ENCODE data around the gene ENOX2. TPM values are rescaled to one million over a fixed set of nuclear protein-coding genes. Genes with fewer than 3 reads are reported as not detected.

ENOX2 gene
- total RNA-seq, 1 experiment from 2014 or later: 12.9 TPM

DNA sequence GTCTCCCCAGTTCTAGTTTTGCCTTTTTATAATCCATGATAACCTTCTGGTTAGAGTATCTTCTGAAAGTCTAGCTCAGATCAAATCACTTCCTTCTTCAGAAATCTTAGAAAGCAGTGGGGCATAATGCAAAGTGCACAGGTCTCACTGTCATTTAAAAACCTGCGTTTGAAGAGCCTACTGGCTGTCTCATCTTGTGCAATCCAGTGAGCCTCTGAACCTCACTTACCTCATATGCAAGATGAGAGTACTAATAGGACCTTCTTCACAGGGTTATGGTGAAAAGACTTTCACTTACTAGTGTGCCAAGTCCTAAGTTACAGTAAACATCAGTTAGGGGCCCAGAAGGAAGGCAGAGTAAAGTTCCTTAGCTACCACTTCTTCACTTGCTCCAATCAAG, 131.4 kb downstream of the ENOX2 start:
- intact Hi-C loops (cut with micrococcal nuclease): no loop called here
- Histone ChIP-seq H2AFZ (ENCODE audit: low read depth, low read length, poor library complexity, severe bottlenecking) (no peak overlapping the region), H3K4me1 (ENCODE audit: control insufficient read depth in 1 of 2, insufficient read depth in 2 of 2, low read length in 2 of 2) (peaks cover 3 to 30% of the 10 kb centered on the region in 2 experiments), H3K36me3 (ENCODE audit: control insufficient read depth in 1 of 2, insufficient read depth in 2 of 2, low read length in 2 of 2) (no peaks in the 10 kb centered on the region), H4K20me1 (ENCODE audit: insufficient read depth) (no peaks in the 10 kb centered on the region), H3K9me2 (ENCODE audit: insufficient read depth) (no peaks in the 10 kb centered on the region), H3K4me3 (replicated peaks in 1 of 2; ENCODE audit: low read depth in 1 of 2, low read length in 2 of 2) (no peak overlapping the region), H3K9me3 (ENCODE audit: control insufficient read depth in 1 of 2, insufficient read depth in 1 of 2, low read depth in 1 of 2, low read length in 2 of 2) (no peaks in the 10 kb centered on the region), H3K79me2 (ENCODE audit: insufficient read depth, low read length) (no peaks in the 10 kb centered on the region), H3K27me3 (ENCODE audit: insufficient read depth, low read length) (no peaks in the 10 kb centered on the region), H3K9ac (ENCODE audit: low read length) (no peak overlapping the region), H3K4me2 (ENCODE audit: low read length) (peak overlapping the region; percentile 57), H3K27ac (ENCODE audit: low read depth, low read length) (no peak overlapping the region)
- ATAC-seq: no peak
- TF ChIP-seq ZNF274 (IDR thresholded peaks at IDR 0.05; ENCODE audit: low read depth, low read length): no peak
- no peak for TF ChIP-seq EGR1 (IDR thresholded peaks at IDR 0.05; ENCODE audit: low read depth)
- TF ChIP-seq POLR2AphosphoS5 (IDR thresholded peaks at IDR 0.05; ENCODE audit: low read depth, low read length): no peak
- TF ChIP-seq EZH2 (IDR thresholded peaks at IDR 0.05): no peak
- TF ChIP-seq EZH2phosphoT487 (IDR thresholded peaks at IDR 0.05; ENCODE audit: borderline replicate concordance): no peak
- TF ChIP-seq, protein P1, sequence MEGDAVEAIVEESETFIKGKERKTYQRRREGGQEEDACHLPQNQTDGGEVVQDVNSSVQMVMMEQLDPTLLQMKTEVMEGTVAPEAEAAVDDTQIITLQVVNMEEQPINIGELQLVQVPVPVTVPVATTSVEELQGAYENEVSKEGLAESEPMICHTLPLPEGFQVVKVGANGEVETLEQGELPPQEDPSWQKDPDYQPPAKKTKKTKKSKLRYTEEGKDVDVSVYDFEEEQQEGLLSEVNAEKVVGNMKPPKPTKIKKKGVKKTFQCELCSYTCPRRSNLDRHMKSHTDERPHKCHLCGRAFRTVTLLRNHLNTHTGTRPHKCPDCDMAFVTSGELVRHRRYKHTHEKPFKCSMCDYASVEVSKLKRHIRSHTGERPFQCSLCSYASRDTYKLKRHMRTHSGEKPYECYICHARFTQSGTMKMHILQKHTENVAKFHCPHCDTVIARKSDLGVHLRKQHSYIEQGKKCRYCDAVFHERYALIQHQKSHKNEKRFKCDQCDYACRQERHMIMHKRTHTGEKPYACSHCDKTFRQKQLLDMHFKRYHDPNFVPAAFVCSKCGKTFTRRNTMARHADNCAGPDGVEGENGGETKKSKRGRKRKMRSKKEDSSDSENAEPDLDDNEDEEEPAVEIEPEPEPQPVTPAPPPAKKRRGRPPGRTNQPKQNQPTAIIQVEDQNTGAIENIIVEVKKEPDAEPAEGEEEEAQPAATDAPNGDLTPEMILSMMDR (IDR thresholded peaks at IDR 0.05 in 2 of 3, conservative IDR thresholded peaks at IDR 0.05 in 1 of 3; ENCODE audit: borderline replicate concordance in 1 of 3, insufficient read depth in 1 of 3, low read depth in 2 of 3, low read length in 2 of 3): no peak
- TF ChIP-seq ELF1 (IDR thresholded peaks at IDR 0.05; ENCODE audit: borderline replicate concordance, low read depth): no peak
- no peak for TF ChIP-seq ZFX (IDR thresholded peaks at IDR 0.05)
- TF ChIP-seq CBX3 (IDR thresholded peaks at IDR 0.05; ENCODE audit: low read depth): no peak
- TF ChIP-seq YY1 (IDR thresholded peaks at IDR 0.05; ENCODE audit: extremely low read depth, insufficient replicate concordance, low read depth, low read length): no peak
- POLR2A ChIA-PET: no interaction called here
- DNase-seq (ENCODE audit: low read depth, low spot score): no peak
- CTCF ChIA-PET: no interaction called here
- RAD21 ChIA-PET (ENCODE audit: low non-redundant PET in 1 of 2, low total read pairs in 2 of 2, uncharacterized antibody in 2 of 2, unreplicated experiment in 2 of 2): no interaction called here
- no TSS peak for BruUV-seq (replicated peaks)

All from HCT116 (cell line).